MCF 10A (cell line): ENCODE measurements around the gene PRM2. TPM values are rescaled to one million over a fixed set of nuclear protein-coding genes. Genes with fewer than 3 reads are reported as not detected.

Experiments used
- BruUV-seq: library from RNA; stranded (reverse); fragments of 400-500 nt; replicated peaks from 2 replicates; lab custom pipeline; 2021; lab: Mats Ljungman, UMichigan
- CTCF ChIA-PET: fragments of 300-600 bp; sonication (Branson Sonifier 250); formaldehyde crosslinking; extraction: SDS; loops from one replicate; lab custom pipeline; 2021; ENCODE audit warnings: antibody characterized with exemption, inconsistent platforms; lab: Yijun Ruan, JAX
- POLR2A ChIA-PET: fragments of 300-600, 350-650 bp; sonication (Branson Sonifier 250); formaldehyde crosslinking; extraction: SDS; loops from one replicate; lab custom pipeline; 2020; ENCODE audit warnings: antibody characterized with exemption, inconsistent platforms; lab: Yijun Ruan, JAX
- DNase-seq: peaks from one replicate; pipeline ENCODE4 v3.0.0-alpha.2; 2018; ENCODE audit not compliant: unreplicated experiment
- H3K27ac Mint-ChIP-seq: one replicate; pipeline ENCODE4 v1.8.0; 2022; ENCODE audit warnings: mild to moderate bottlenecking, low read depth, mixed read lengths; ENCODE audit not compliant: unreplicated experiment
- H3K27me3 Mint-ChIP-seq: one replicate; pipeline ENCODE4 v1.8.0; 2022; ENCODE audit warnings: mixed read lengths; ENCODE audit not compliant: insufficient read depth, unreplicated experiment
- H3K36me3 Mint-ChIP-seq: one replicate; pipeline ENCODE4 v1.8.0; 2022; ENCODE audit warnings: mild to moderate bottlenecking, moderate library complexity, mixed read lengths; ENCODE audit not compliant: insufficient read depth, unreplicated experiment
- H3K4me1 Mint-ChIP-seq: one replicate; pipeline ENCODE4 v1.8.0; 2022; ENCODE audit warnings: mixed read lengths; ENCODE audit not compliant: insufficient read depth, unreplicated experiment
- H3K4me3 Mint-ChIP-seq: one replicate; pipeline ENCODE4 v1.8.0; 2022; ENCODE audit warnings: mild to moderate bottlenecking, moderate library complexity, mixed read lengths; ENCODE audit not compliant: unreplicated experiment
- H3K9me3 Mint-ChIP-seq: one replicate; pipeline ENCODE4 v1.8.0; 2022; ENCODE audit warnings: mixed read lengths; ENCODE audit not compliant: unreplicated experiment
- intact Hi-C: fragments of 100-400 bp; cut with micrococcal nuclease; formaldehyde crosslinking; loops from 2 replicates; pipeline ENCODE4 v1.14.1; 2022
- total RNA-seq: library from RNA; stranded (reverse); gene quantifications from 2 replicates; pipeline ENCODE4 v1.2.3, GENCODE V29; 2022
- TF ChIP-seq, protein P1 (sequence below): fragments of 200-600 bp; IDR thresholded peaks from one replicate; pipeline ENCODE4 v1.8.0; 2022; ENCODE audit warnings: antibody characterized with exemption, mild to moderate bottlenecking; ENCODE audit not compliant: unreplicated experiment

Gene PRM2
- total RNA-seq, 1 experiment from 2014 or later: not detected

DNA sequence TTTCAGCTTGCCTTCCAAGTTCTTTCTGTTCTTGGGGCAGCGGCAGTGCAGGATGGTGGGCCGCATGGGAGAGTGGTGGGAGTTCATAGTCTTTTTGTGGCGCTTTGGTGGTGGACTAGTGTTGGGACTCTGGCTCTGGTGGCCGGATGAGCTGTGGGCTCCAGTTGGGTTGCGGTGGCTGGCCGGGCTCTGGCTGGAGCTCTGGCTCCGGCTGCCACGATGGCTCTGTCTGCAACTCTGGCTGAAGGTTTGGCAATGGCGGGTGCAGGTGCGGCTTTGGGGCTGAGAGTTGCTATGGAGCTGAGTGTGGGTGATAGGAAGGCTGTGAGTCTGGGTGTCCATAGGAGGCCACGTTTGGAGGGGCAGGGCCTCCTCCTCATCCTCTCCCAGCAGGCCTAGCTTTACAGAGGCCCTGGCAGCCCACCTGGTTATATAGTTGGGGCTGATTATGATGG, 7.3 kb downstream of the PRM2 start, which contains the start of gene TNP2:
TNP2 (minus strand) TSS at position 405 of the 455 bp plus-strand sequence; CDS start at position 342, 63 bp downstream.
- BruUV-seq: no TSS peak
- peaks cover 33% of the 10 kb centered on the region for H3K27me3 Mint-ChIP-seq
- no peaks in the 10 kb centered on the region for H3K36me3 Mint-ChIP-seq
- intact Hi-C loops: no loop called here
- ChIA-PET POLR2A (interaction anchor here (0.7 to 1.6 kb wide), 3 partner anchors 9 to 42 kb away, joined by 3 to 4 read pairs (median 3); no protein-coding TSS in a partner anchor), CTCF (interaction anchor here (0.6 to 0.9 kb wide), 3 partner anchors 11 to 88 kb away, joined by 3 read pairs; no protein-coding TSS in a partner anchor)
- TF ChIP-seq, protein P1, sequence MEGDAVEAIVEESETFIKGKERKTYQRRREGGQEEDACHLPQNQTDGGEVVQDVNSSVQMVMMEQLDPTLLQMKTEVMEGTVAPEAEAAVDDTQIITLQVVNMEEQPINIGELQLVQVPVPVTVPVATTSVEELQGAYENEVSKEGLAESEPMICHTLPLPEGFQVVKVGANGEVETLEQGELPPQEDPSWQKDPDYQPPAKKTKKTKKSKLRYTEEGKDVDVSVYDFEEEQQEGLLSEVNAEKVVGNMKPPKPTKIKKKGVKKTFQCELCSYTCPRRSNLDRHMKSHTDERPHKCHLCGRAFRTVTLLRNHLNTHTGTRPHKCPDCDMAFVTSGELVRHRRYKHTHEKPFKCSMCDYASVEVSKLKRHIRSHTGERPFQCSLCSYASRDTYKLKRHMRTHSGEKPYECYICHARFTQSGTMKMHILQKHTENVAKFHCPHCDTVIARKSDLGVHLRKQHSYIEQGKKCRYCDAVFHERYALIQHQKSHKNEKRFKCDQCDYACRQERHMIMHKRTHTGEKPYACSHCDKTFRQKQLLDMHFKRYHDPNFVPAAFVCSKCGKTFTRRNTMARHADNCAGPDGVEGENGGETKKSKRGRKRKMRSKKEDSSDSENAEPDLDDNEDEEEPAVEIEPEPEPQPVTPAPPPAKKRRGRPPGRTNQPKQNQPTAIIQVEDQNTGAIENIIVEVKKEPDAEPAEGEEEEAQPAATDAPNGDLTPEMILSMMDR: no peak
- DNase-seq: no peak
- H3K9me3 Mint-ChIP-seq: no peaks in the 10 kb centered on the region
- no peak within 1 kb of the TSS for H3K27ac Mint-ChIP-seq
- H3K4me1 Mint-ChIP-seq: no peaks in the 10 kb centered on the region
- H3K4me3 Mint-ChIP-seq: no peak within 1 kb of the TSS

DNA sequence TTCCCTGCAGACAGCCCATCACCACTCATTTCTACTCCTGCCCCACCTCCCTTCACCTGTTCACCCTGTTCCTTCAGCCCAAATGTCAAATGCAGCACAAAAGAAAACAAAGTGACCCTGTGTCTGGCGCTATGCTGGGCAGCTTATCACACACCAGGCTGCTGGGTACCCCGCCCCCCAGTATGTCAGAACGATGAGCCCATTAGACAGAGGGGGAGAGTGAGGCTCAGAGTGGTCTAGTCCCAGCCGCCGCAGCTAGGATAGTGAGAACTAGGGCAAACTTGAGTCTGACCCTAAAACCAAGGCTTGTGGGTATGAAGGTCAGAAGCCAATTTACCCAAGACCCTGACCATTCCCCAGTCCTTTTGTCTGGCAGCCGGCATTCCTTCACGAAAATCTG, 11.2 kb downstream of the PRM2 start:
- no peaks in the 10 kb centered on the region for H3K9me3 Mint-ChIP-seq
- no TSS peak for BruUV-seq
- CTCF ChIA-PET: no interaction called here
- H3K4me1 Mint-ChIP-seq: no peaks in the 10 kb centered on the region
- TF ChIP-seq, protein P1: no peak
- no peak overlapping the region for H3K4me3 Mint-ChIP-seq
- peaks cover 26% of the 10 kb centered on the region for H3K27me3 Mint-ChIP-seq
- DNase-seq: no peak
- no peaks in the 10 kb centered on the region for H3K36me3 Mint-ChIP-seq
- POLR2A ChIA-PET: no interaction called here
- intact Hi-C loops: no loop called here
- H3K27ac Mint-ChIP-seq: no peak overlapping the region

DNA sequence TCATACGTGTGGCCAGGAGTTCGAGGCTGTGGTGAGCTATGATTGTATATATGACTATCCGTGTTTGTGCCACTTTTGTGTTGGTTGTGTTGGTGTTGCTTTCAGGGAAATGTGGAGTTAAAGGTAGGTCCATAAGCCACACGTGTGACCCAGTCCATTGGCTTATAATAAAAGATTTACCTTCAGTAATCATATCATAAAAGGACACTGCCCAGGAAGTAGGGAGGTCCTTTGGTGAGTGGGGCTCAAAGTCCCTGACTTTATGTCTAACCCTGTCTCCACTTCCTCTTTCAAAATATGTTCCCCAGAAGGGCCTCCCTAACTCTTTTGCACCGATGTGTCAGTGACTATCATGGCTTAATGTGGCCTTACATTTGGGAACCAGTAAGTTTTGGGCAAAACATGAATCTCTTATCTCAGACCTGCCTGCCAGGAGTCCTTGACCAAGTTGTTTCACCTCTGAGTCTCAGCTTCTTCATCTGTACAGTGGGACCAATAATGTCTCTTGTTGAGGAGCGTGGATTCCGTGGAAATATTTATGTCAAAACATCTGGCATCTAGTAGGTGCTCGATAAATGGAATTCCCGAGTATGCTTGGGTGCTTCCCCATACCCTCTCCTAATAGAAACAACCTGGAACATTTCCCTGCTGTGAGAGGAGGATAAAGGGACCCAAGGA, 12.0 kb downstream of the PRM2 start:
- no TSS peak for BruUV-seq
- H3K27ac Mint-ChIP-seq: no peak overlapping the region
- ChIA-PET CTCF (interaction anchor here (11.0 kb wide), 1 partner anchor 297 kb away, joined by 342 read pairs; no protein-coding TSS in a partner anchor), POLR2A (no interaction called here)
- H3K36me3 Mint-ChIP-seq: no peaks in the 10 kb centered on the region
- H3K4me1 Mint-ChIP-seq: no peaks in the 10 kb centered on the region
- no peak for DNase-seq
- intact Hi-C loops: no loop called here
- H3K9me3 Mint-ChIP-seq: no peaks in the 10 kb centered on the region
- TF ChIP-seq, protein P1: no peak
- peaks cover 18% of the 10 kb centered on the region for H3K27me3 Mint-ChIP-seq
- no peak overlapping the region for H3K4me3 Mint-ChIP-seq

DNA sequence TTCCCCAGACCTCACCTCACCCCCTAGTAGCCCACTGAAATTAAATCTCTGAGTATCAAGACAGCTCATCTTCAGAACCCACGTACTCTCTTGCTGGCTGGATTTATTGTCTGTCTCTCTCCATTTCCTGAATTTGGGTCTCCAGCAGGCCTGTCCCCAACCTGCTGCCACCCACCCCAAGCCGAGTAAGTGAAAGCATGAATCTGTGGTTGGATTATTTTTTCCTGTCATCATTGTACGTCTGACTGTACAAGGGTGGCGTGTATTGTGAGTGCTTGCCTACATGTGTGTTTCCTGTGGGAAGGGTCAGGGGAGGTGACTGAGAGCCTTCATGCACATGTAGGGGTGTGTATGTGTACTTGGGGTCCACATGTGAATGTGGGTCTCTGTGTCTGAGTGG, 12.5 kb downstream of the PRM2 start:
- peaks cover 12% of the 10 kb centered on the region for H3K27me3 Mint-ChIP-seq
- no peak for DNase-seq

More for the DNA sequence above, 12.5 kb downstream of the PRM2 start:
- ChIA-PET CTCF (interaction anchor here (11.0 kb wide), 1 partner anchor 296 kb away, joined by 342 read pairs; no protein-coding TSS in a partner anchor), POLR2A (interaction anchor here (0.8 kb wide), 1 partner anchor 14 kb away, joined by 3 read pairs; no protein-coding TSS in a partner anchor)
- Mint-ChIP-seq H3K4me1 (no peaks in the 10 kb centered on the region), H3K9me3 (no peaks in the 10 kb centered on the region), H3K36me3 (no peaks in the 10 kb centered on the region), H3K27ac (no peak overlapping the region), H3K4me3 (no peak overlapping the region)
- intact Hi-C loops: no loop called here
- TF ChIP-seq, protein P1: no peak
- BruUV-seq: no TSS peak
